Daoy (cell line): ENCODE results near the gene SLF2. TPM values are rescaled to one million over a fixed set of nuclear protein-coding genes. Genes with fewer than 3 reads are reported as not detected.

Experiments
- DNase-seq: peaks from one replicate; pipeline ENCODE4 v3.0.0-alpha.2; 2015; ENCODE audit warnings: low read depth
- total RNA-seq: library from RNA; depleted of rRNA; stranded (reverse); fragments of >200 nt; shearing (Covaris generic); gene quantifications from 2 replicates; pipeline ENCODE4 v1.2.3, GENCODE V29; 2014; rRNA removed

The SLF2 gene
- total RNA-seq, 1 experiment from 2014 or later: 16.6 TPM

DNA sequence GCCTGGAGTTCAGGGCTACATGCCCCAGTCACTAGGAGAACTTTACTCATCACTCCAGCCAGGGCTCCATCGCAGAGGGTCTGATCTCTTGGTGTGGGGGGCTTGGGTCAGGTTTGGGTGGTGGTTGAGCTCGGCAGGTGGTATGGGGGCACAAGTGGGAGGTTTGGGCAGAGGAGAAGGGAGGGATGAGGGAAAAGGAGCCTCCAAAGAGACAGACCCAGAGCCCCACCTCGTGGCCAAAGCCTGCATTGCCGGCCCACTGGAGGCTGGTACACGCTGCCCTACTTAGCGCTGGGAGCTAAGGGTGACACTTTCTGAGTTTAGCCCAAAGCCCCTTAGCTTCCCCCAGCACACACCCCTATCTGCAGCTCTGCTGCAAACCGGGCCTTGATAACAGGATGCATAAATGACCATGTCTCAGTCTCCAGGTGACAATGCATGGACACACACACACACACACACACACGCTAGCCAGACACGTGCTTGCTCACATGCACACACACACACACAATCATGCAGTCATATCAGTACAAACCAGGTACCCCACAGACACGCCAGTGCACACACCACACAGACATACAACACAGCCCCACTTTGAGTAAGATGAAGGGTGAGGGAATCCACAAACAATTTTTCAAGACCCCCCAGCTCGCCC lies 101.6 kb downstream of the SLF2 start:
- DNase-seq: peak; percentile 65

Other genes with a start within 250 kb of the SLF2 start
- gene PAX2, start 167.4 kb upstream of the SLF2 start, total RNA-seq: not detected in 2 replicates
- 0.57 and 0.69 TPM in 2 replicates for gene SEMA4G, start 56.5 kb downstream of the SLF2 start, total RNA-seq
- gene MRPL43, start 74.5 kb downstream of the SLF2 start, total RNA-seq: 50.8 and 57.7 TPM in 2 replicates
- gene TWNK, start 74.6 kb downstream of the SLF2 start, total RNA-seq: 14.7 and 26.3 TPM in 2 replicates
- 21.9 and 25.3 TPM in 2 replicates for gene LZTS2, start 86.8 kb downstream of the SLF2 start, total RNA-seq
- 0.42 and 0.51 TPM in 2 replicates for gene PDZD7, start 118.2 kb downstream of the SLF2 start, total RNA-seq
- 14.7 and 32.1 TPM in 2 replicates for gene SFXN3, start 118.3 kb downstream of the SLF2 start, total RNA-seq
- 3.0 and 12.2 TPM in 2 replicates for gene KAZALD1, start 149.0 kb downstream of the SLF2 start, total RNA-seq
- 0.06 TPM in 1 of 2 replicates, not detected in the other for gene TLX1, start 218.3 kb downstream of the SLF2 start, total RNA-seq